Measurements from ENCODE around the gene GPC3. TPM values are rescaled to one million over a fixed set of nuclear protein-coding genes. Genes with fewer than 3 reads are reported as not detected.
"Not testable (repeated sequence)": the region's sequence is repeated elsewhere in the genome, so short reads cannot be mapped to it uniquely, and the experiment has no call there.

GPC3 gene
- total RNA-seq, 6 experiments from 2014 or later, result 0.31 to 6.8 (median 1.8) TPM

- 40% methylated on average over 1 of the region's 1 CpG for WGBS (ENCODE audit: insufficient coverage, low coverage, low lambda C conversion rate, missing lambda C conversion rate)
Measured at GRCh38 chrX:133633950-133634349, 351.4 kb downstream of the GPC3 start.

GRCh38 chrX:133633162-133633561 is 352.2 kb downstream of the GPC3 start:
- H3K36me3 ChIP-seq, result no peaks in the 10 kb centered on the region
- H3K4me3 ChIP-seq, result no peak overlapping the region
- DNase-seq, result no peak
- no peaks in the 10 kb centered on the region for H3K4me1 ChIP-seq
- no peak for ATAC-seq
- TF ChIP-seq POLR2A (IDR thresholded peaks at IDR 0.05), result no peak
- no peak for TF ChIP-seq CTCF (IDR thresholded peaks at IDR 0.05)
- H3K27me3 ChIP-seq, result no peaks in the 10 kb centered on the region
- no peaks in the 10 kb centered on the region for H3K9me3 ChIP-seq
- no peak overlapping the region for H3K27ac ChIP-seq
- intact Hi-C loops (cut with DNase I), result no loop called here

More at GRCh38 chrX:133633950-133634349, 351.4 kb downstream of the GPC3 start:
- intact Hi-C loops (cut with DNase I), result no loop called here
- ATAC-seq (no peak), DNase-seq (no peak)
- no peak for TF ChIP-seq POLR2A (IDR thresholded peaks at IDR 0.05)
- TF ChIP-seq CTCF (IDR thresholded peaks at IDR 0.05), result no peak
- Histone ChIP-seq H3K4me3 (no peak overlapping the region), H3K36me3 (no peaks in the 10 kb centered on the region), H3K27ac (no peak overlapping the region), H3K4me1 (no peaks in the 10 kb centered on the region), H3K9me3 (no peaks in the 10 kb centered on the region), H3K27me3 (no peaks in the 10 kb centered on the region)

- intact Hi-C loops (cut with DNase I), result no loop called here
- 40% methylated on average over 4 of the region's 4 CpGs for WGBS (ENCODE audit: insufficient coverage, low coverage, low lambda C conversion rate, missing lambda C conversion rate)
Measured at GRCh38 chrX:133630362-133630761, 355.0 kb downstream of the GPC3 start.

DNA sequence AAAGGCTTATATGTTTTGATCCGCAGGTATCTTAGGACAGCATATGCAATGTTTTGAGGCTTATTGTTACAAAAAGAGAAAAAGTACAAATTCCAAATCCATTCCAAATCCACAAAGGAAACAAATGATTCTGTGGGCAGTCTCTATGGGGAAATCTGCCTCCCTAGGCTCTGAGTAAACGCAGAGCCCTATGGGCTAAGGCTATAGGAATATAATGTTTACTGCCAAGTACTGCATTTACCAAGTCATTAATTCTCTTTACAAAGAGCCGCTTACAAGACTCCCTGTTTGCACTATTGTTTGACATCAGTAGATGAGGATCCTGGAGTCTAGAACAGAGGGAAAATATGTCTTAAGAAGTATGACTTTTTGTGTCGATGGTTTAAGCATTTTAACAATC is 357.7 kb downstream of the GPC3 start:
- no peaks in the 10 kb centered on the region for H3K36me3 ChIP-seq
- H3K4me3 ChIP-seq, result no peak overlapping the region
- no peaks in the 10 kb centered on the region for H3K9me3 ChIP-seq
- no peaks in the 10 kb centered on the region for H3K27me3 ChIP-seq
- ATAC-seq (no peak), DNase-seq (no peak)
- no peak overlapping the region for H3K27ac ChIP-seq
- H3K4me1 ChIP-seq, result no peaks in the 10 kb centered on the region
- intact Hi-C loops (cut with DNase I), result no loop called here
- 64% methylated on average over 4 of the region's 4 CpGs for WGBS (ENCODE audit: insufficient coverage, low coverage, low lambda C conversion rate, missing lambda C conversion rate)
- TF ChIP-seq CTCF (IDR thresholded peaks at IDR 0.05), result no peak
- TF ChIP-seq POLR2A (IDR thresholded peaks at IDR 0.05), result no peak

More at GRCh38 chrX:133630362-133630761, 355.0 kb downstream of the GPC3 start:
- DNase-seq (no peak), ATAC-seq (no peak)
- H3K27me3 ChIP-seq, result no peaks in the 10 kb centered on the region
- no peak overlapping the region for H3K4me3 ChIP-seq
- H3K9me3 ChIP-seq, result no peaks in the 10 kb centered on the region
- no peak for TF ChIP-seq POLR2A (IDR thresholded peaks at IDR 0.05)
- TF ChIP-seq CTCF (IDR thresholded peaks at IDR 0.05), result no peak
- H3K4me1 ChIP-seq, result no peaks in the 10 kb centered on the region
- no peaks in the 10 kb centered on the region for H3K36me3 ChIP-seq
- H3K27ac ChIP-seq, result no peak overlapping the region

DNA sequence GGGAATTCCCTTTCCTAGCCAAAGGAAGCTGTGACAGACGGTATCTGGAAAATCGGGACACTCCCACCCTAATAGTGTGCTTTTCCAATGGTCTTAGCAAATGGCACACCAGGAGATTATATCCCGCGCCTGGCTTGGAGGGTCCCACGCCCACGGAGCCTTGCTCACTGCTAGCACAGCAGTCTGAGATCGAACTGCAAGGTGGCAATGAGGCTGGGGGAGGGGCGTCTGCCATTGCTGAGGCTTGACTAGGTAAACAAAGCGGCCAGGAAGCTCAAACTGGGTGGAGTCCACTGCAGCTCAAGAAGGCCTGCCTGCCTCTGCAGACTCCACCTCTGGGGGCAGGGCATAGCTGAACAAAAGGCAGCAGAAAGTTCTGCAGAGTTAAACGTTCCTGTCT is 364.0 kb downstream of the GPC3 start:
- H3K4me3 ChIP-seq; intact Hi-C loops (cut with DNase I): not testable (repeated sequence)
- WGBS (ENCODE audit: insufficient coverage, low coverage, low lambda C conversion rate, missing lambda C conversion rate), result 40% methylated on average over 1 of the region's 10 CpGs

More for the DNA sequence above, 364.0 kb downstream of the GPC3 start:
- H3K4me1 ChIP-seq, H3K27ac ChIP-seq, ATAC-seq, H3K36me3 ChIP-seq, H3K27me3 ChIP-seq, H3K9me3 ChIP-seq, DNase-seq: not testable (repeated sequence)

Measured in right lobe of liver (tissue), 6 donors.